Activated naive CD4-positive, alpha-beta T cell (primary cell): ENCODE results near the gene FOXD4.
"Not testable (repeated sequence)": the region's sequence is repeated elsewhere in the genome, so short reads cannot be mapped to it uniquely, and the experiment has no call there.

Experiments
- DNase-seq, 4 experiments: peaks; one replicate each; lab custom pipeline; 2025; lab: John Stamatoyannopoulos, UW

Gene FOXD4

DNA sequence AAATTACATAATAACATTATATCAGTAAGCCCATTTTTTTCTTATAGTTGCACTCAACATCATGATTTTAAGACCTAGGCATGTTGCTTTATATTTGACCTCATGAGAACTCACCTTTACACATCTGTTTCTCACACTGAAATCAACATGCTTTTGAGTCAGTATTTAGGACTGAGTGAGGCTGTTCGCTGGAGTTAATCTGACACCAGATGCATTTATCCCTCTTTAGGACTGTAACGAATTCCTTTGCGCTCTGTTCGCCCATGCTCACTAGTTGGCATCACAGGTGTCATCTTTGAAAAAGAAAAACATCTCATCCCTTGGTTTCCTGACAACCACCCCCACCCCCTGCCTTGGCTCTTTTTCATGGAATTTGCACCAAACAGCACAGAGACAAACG lies 24.3 kb downstream of the FOXD4 start:
- DNase-seq = not testable (repeated sequence)

DNA sequence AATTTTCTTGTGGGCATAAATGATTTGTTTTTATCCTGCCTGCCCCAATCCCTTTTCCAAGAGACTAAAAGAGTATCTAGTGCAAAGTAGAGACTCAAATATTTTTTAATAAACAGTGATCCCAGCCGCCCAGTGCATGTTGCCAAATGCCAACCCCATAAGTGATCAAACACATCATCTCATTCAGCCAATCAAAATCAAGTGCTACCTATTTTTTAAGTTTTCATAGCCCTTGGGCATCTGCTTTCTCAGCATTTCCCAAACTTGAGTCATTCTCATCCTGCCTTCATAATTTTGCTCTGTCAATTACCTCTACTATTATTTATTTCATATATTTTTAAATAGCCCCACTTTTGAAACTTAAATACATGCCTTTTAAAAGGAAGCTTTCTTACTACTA lies 27.4 kb downstream of the FOXD4 start:
- DNase-seq = not testable (repeated sequence)

DNA sequence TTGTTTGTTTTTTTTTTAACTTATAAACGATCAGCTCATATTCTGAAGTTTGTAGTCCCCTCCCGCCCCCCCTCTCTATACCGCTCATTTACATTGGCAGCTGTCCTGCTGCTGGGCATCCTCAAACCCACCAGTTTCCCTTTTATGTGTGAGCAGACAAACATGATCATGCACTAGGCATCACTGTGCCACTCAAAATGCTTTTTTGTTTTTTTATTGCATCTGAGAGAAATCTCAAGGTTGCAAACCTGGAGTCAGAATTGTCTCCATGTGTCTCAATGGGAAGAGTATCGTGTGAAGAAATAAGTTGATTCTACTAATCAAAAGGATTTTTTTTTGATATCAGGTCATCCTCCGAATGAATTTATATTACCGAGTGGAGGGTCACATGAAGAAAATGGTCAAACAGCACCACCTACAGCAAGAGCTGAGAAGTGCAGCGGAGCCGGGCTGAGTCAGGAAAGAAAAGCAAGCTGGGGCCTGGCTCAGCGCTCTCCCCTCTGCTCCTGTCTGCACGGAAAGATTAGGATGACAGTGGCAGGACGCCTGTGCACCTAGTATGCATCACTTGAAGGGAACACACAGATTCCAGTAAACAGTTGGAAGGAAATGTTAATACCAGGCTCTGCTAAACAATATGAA lies 29.7 kb downstream of the FOXD4 start:
- DNase-seq = not testable (repeated sequence)

DNA sequence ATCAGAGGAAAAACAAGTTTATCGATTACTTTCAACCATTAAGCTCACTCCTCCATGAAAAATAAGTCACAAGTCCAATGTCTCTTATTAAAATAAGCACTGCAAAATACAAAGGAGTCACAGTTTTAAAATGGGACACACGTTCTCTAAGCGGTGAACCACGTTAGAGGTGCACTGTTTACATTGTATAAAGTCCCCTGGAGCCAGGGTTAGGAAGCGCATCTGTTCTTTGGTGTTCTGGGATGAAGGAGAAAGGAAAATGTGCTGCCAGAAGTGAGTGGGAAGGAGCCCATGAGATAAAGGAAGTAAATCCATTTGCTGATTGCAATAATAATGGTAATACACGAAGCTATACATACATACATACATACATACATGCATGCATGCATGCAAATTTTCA lies 30.4 kb downstream of the FOXD4 start:
- not testable (repeated sequence) for DNase-seq

DNA sequence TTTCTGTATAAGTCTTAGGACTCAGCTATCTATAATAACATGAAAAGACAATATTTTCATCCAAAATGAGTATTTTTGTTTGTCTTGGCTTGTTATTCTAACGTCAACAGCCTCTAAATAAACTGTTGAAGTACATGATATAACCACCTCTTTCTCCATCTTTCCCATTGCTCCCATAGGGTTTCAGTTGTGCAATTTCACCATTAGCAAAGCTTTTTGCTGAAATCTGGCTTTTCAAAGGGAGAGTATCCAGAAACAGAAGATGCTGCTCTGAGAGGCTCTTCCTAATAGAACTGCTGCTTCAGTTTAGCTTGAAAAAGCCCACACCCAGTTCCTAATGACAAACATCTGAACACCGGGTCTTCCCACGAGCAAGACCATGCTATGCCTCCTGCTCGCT lies 31.1 kb downstream of the FOXD4 start:
- not testable (repeated sequence) for DNase-seq

DNA sequence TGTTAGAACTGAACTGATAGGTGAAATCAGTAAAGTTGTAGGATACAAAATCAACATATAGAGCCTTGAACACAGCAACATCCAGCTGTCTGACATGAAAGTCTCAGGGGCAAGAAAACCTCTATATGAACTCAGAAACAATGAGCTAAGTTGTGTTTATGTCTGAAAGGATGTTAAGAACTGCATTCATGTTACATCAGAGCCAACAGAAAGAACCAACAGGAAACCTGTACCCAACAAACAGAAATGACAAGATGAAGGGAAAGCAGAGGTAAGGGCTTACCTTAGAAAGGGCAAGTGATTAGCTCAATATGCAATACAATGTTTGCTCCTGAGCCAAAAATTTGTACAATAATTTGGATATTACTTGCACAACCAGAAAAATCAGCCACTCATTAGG lies 31.5 kb downstream of the FOXD4 start:
- DNase-seq = not testable (repeated sequence)

DNA sequence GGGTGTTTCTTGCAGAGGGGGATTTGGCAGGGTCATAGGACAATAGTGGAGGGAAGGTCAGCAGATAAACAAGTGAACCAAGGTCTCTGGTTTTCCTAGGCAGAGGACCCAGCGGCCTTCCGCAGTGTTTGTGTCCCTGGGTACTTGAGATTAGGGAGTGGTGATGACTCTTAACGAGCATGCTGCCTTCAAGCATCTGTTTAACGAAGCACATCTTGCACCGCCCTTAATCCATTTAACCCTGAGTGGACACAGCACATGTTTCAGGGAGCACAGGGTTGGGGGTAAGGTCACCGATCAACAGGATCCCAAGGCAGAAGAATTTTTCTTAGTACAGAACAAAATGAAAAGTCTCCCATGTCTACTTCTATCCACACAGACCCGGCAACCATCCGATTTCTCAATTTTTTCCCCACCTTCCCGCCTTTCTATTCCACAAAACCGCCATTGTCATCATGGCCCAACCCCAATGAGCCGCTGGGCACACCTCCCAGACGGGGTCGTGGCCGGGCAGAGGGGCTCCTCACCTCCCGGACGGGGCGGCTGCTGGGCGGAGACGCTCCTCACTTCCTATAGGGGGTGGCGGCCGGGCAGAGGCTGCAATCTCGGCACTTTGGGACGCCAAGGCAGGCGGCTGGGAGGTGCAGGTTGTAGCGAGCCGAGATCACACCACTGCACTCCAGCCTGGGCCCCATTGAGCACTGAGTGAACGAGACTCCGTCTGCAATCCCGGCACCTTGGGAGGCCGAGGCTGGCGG lies 35.1 kb downstream of the FOXD4 start:
- not testable (repeated sequence) for DNase-seq

DNA sequence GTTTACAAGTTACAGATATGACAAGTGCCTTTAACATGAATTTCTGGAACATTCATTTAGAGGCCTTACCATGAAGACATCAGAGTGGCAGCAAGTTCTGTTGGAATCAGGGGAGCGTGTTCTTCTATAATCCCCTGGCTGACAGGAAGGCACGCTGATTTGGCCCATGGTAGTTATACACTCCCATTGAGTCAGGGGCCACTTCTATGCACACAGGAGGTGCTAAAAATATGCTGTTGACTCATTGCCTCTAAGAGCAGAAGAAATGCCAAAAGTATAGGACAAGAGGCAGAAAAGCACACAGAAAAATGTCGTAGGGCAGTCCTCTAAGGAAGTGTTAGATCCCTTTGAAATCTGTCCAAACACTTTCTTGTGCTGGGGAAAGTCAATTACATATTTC lies 39.9 kb downstream of the FOXD4 start:
- DNase-seq = not testable (repeated sequence)

DNA sequence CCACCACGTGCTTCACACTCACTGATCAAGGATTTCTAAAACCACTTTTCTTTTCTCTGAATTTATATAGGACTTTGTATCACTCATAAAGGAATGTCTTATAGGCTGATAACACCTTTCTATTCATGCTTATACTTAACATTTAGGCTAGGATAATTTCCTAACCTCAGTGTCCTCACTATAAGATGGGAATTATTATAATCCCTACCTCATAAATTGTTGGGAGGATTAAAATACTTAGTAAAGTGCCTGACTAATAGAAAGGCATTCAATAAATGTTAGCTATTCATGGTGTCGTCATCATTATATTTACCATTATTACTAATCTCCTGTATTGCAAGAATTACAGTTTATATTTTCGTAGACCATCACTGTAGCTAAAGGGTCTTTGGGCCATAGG lies 41.8 kb downstream of the FOXD4 start:
- DNase-seq = not testable (repeated sequence)

DNA sequence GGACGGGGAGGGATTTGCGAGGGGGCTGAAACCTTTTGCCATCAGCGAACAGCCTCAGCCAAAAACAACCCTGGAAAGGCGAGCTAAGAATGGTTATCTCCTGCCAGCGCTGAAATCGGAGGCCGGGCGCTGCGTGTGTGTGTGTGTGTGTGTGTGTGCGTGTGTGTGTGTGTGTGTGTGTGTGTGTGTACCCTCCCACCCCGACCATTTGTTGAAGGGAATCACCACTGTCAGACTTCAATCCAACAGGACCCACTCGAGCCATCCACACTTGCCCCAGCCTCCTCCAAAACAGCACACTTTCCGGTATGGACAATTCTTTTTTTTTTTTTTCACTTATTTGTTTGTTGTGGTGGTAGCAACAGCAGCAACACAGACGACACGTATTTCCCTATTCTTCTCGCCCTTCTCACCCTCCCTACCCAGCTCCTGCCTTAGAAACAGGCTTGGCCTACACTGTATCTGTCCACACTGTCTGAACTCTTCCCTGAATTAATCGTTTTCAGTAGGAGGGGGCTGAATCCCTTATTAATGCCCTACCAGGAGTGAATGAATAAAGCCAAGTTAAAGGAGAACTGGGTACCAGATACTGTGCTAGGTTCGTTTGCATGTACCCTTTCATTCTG lies 44.2 kb downstream of the FOXD4 start:
- not testable (repeated sequence) for DNase-seq

DNA sequence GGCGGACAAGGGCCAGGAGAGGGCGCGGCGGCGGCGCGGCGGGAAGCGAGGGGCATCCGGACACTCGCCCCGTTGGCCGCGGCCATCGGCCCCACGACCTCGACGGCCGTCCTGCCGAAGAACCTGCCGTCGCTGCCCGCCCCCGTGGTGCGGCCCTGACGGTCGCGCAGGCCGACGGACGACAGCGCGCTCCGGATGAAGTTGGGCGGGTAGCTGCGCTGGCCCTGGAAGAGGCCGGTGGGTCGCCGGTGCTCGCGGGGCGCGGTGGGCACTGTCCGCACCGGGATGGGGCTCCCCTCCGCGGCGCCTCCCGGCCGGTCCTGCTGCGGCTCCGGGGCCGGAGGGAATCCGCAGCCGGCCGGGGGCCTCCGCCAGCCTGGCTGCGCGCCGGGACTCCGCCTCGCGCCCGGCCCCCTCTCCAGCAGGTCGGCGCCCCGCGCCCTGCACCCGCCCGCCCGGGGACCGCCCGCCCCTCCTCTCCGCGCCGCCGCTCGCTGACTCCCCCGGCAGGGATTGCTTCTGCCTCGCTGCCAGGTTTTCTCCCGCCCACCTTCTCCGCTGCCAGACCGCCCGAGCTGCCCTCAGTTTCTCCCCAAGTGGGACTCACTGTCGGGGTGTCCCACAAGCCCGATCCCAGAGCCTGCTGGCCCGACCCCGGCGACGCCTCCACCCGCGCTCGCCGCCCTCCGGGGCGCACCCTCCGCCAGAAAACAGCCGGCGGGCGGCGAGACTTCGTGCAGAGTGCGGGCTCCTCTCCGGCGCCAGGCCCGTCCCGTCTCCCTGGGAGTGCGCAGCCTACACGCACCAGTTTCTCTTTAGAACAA lies 44.9 kb downstream of the FOXD4 start:
- peak in 1 of 4 experiments; percentile 13 for DNase-seq
